ENCODE results near the gene GIT2.

GRCh38 chr12:110039085-110039807 is 43.1 kb upstream of the GIT2 start:
- TF ChIP-seq EZH2 (IDR thresholded peaks at IDR 0.05; ENCODE audit: insufficient read depth, poor library complexity, severe bottlenecking) (no peak), EZH2phosphoT487 (IDR thresholded peaks at IDR 0.05; ENCODE audit: insufficient read depth, low read depth) (no peak)
